Subcutaneous adipose tissue (tissue), 4 donors: Measurements from ENCODE around the gene SLC22A3. TPM values are rescaled to one million over a fixed set of nuclear protein-coding genes. Genes with fewer than 3 reads are reported as not detected.

ENCODE experiments used
- total RNA-seq, 4 donors: library from RNA; depleted of rRNA; stranded (reverse); fragments of >200 nt; gene quantifications; one replicate each; pipeline ENCODE4 v1.1.0, GENCODE V29; 2016
- TF ChIP-seq, protein P1 (sequence below): fragments of 450-650 bp; IDR thresholded peaks from one replicate; pipeline ENCODE4 v1.5.1; 2016; ENCODE audit warnings: low read depth, mild to moderate bottlenecking, control low read depth, antibody characterized with exemption, moderate library complexity

Gene SLC22A3
- total RNA-seq, 4 donors from 2014 or later = 6.8 to 9.8 (median 8.8) TPM

DNA sequence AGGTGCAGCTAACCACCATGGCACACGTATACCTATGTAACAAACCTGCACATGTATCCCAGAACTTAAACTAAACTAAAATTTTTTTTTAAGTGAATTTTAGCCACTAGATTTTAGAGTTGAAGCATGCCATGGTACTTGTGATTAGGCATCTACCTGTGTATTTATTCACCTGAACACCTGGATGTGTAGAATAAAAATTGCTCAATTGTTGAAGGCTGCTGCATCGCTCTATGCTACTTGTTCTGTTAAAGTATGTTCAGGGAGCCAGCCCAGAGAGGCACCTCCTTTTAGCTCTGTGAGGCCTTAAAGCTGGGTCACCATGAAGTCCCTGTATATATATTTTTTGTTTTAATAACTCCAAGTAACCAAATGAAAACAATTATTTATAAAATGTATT, 28.3 kb downstream of the SLC22A3 start:
- TF ChIP-seq, protein P1, sequence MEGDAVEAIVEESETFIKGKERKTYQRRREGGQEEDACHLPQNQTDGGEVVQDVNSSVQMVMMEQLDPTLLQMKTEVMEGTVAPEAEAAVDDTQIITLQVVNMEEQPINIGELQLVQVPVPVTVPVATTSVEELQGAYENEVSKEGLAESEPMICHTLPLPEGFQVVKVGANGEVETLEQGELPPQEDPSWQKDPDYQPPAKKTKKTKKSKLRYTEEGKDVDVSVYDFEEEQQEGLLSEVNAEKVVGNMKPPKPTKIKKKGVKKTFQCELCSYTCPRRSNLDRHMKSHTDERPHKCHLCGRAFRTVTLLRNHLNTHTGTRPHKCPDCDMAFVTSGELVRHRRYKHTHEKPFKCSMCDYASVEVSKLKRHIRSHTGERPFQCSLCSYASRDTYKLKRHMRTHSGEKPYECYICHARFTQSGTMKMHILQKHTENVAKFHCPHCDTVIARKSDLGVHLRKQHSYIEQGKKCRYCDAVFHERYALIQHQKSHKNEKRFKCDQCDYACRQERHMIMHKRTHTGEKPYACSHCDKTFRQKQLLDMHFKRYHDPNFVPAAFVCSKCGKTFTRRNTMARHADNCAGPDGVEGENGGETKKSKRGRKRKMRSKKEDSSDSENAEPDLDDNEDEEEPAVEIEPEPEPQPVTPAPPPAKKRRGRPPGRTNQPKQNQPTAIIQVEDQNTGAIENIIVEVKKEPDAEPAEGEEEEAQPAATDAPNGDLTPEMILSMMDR = no peak

DNA sequence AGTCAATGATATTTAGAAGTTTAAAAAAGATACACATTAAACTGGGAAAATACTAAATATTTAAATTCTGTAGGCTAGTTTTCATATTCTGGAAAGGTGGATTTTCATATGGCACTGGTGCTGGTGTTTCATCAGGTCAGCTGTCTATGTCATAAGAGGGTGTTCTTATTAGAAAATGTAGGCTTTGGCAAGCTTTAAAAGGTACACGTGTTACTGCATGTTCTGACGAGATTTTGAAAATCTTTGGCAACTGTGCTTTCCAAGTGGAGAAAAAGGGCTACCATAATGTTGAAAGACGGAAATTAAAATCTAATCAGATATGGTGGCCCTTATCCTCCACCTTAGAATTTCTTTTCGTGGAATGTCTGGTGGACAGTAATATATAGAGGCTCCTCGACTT, 30.0 kb downstream of the SLC22A3 start:
- TF ChIP-seq, protein P1 = no peak

DNA sequence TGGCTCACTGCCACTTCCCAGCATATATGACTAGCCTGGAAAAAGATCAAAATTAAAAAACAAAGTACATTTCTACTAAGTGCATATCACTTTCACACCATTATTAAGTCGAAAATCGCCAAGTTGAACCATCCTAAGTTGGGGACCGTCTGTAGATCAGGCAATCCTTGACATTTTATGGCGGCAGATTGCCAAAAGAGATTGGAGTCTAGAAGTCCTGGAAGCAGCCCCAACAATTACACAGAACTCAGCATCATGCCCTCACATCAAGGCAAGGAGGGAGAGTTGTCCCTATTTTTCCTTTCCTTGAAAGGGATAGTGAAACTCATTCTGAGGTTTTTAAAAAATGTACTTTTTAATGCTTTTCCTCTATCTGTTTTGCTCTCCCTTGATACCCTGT, 30.7 kb downstream of the SLC22A3 start:
- TF ChIP-seq, protein P1 = no peak

DNA sequence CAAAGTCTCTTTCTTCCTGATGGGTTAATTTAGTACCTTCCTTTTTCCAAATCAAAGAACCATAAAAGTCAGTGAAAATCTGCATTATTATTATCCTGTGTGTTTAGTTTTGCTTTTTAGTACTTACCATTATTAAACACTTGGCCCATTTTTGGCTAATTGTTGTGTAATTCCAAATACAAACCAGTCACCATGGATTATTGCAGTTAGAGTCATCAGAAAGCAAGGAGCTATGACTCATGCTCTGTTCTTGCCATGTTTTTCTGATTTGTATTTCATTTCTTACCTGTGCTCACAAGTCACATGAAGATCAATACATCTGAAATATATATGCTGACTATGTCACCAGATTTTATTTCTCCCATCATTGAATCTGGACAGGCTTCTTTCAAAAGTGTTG, 31.3 kb downstream of the SLC22A3 start:
- TF ChIP-seq, protein P1 = no peak

DNA sequence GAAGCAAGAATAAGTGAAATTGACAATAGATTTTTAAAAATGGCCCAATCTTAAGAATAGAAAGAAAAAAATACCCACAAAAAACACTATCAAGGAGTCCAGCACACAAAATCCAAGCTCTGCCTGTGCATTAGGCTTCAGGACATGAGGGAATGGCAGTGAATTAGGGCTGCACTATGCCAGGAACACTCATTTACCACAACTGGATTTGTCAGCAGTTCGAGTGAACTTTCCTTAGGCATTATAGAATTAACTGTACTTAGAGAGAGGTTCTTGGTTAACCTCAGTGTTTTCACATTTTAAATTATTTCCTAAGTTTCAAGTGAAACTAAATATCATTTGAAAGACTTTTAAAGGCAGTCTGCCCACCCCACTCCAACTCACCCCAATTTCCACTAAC, 34.8 kb downstream of the SLC22A3 start:
- TF ChIP-seq, protein P1 = no peak

DNA sequence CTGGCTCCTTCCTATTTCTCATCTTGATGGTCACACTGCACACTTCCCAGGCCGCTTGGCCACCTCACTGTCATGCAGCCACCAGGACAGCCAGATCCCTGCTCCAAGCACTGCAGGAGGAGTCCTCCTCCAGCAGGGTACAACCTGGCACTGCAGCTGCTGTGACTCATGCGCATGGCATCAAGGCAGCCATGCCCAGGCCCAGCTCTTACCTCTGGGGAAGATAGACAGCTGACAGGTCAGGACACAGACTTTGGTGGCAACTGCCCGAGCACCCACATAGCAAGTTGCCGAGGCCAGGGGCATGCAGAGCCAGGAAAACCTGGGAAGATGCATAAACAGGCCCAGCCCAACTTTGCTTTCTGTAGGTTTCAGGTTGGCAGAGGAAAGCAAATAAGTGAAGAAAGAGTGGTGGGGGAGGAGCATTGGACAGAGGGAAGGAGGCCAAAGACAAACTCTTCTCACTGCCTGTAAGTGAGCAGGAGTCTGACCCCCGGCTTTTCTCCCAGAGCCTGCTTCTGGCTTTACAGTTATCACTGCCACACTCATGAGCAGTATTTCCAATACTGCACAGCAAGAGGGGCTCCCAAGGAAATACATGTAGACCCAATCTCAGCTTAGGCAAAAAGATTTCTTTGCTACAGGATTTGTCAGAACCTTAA, 38.8 kb downstream of the SLC22A3 start:
- TF ChIP-seq, protein P1 = no peak

DNA sequence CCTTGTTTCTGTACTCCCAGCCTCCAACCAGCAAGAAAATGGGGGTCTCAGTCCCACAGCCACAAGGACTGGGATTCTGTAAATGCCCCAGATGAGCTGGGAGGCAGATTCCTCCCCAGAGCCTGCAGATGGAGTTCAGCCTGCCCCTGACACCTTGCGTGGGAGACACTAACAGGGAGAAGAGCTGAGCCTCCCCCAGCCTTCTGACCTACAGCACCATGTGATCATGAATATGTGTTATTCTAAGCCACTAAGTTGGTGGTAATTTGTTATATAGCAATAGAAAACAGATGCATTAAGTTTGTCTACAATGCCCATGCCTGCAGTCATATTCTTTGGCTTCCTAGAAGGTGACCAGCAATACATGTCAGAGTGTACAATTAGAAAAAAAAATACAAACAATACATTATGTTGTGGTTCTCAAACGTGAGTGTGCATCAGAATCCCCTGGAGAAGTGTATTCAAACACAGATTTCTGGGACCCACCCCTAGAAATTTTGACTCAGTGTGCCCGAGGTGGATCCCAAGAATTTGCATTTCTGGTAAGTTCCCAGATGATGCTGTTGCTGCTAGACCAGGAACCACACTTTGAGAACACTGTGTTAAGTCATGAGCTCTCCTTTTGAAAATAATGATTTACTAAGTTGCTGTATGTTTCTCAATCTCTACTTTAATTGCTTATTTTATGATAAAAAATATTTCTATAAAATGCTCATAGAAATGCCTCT, 39.9 kb downstream of the SLC22A3 start:
- TF ChIP-seq, protein P1 = no peak
